K562 (cell line): Measurements from ENCODE around the gene DDX50. TPM values are rescaled to one million over a fixed set of nuclear protein-coding genes. Genes with fewer than 3 reads are reported as not detected.

Experiments
- ELF4 ChIP-seq: fragments of 450-650 bp; formaldehyde crosslinking; IDR thresholded peaks from 2 replicates; pipeline ENCODE4 v1.4.0; 2022; ENCODE audit warnings: missing genetic modification characterization
- FOS ChIP-seq: IDR thresholded peaks from 3 replicates; pipeline ENCODE4 v1.6.1; 2011; ENCODE audit not compliant: insufficient read length; ENCODE audit errors: extremely low read depth
- GTF2E2 ChIP-seq: fragments of 200-800 bp; sonication (Bioruptor generic); IDR thresholded peaks from 2 replicates; pipeline ENCODE4 v1.6.1; 2016; ENCODE audit warnings: missing genetic modification characterization, missing compliant biosample characterization
- GTF3C2 ChIP-seq: IDR thresholded peaks from 3 replicates; pipeline ENCODE4 v1.6.1; 2011; ENCODE audit warnings: borderline replicate concordance, mild to moderate bottlenecking, moderate library complexity; ENCODE audit not compliant: insufficient read length; ENCODE audit errors: extremely low read depth
- HDAC1 ChIP-seq, 2 experiments: fragments of 450-650 bp; IDR thresholded peaks; 2 replicates each; pipeline ENCODE4 v1.6.1; 2016 to 2017; ENCODE audit warnings: inconsistent platforms in 1 of 2, mild to moderate bottlenecking in 1 of 2, moderate library complexity in 1 of 2
- MCM3 ChIP-seq: fragments of 450-650 bp; IDR thresholded peaks from 2 replicates; pipeline ENCODE4 v1.6.1; 2016
- MEF2D ChIP-seq: conservative IDR thresholded peaks from 2 replicates; pipeline ENCODE4 v1.6.1; 2016; ENCODE audit warnings: low read depth, missing genetic modification characterization, missing compliant biosample characterization
- MNT ChIP-seq, 2 experiments: fragments of 450-650 bp; conservative IDR thresholded peaks; 2 replicates each; pipeline ENCODE4 v1.6.1; 2017; ENCODE audit warnings: mild to moderate bottlenecking in 2 of 2, moderate library complexity in 2 of 2
- NR1H2 ChIP-seq: sonication (generic); formaldehyde crosslinking; IDR thresholded peaks from 2 replicates; pipeline ENCODE4 v1.4.0; 2020; ENCODE audit warnings: mild to moderate bottlenecking, missing genetic modification reagents
- PHF21A ChIP-seq: fragments of 450-650 bp; IDR thresholded peaks from 2 replicates; pipeline ENCODE4 v1.6.1; 2017; ENCODE audit warnings: low read depth, borderline replicate concordance
- POLR2AphosphoS2 ChIP-seq: IDR thresholded peaks from 2 replicates; pipeline ENCODE4 v1.6.1; 2012; ENCODE audit warnings: low read length, improper control_type of control experiment
- SMAD3 ChIP-seq: fragments of 450-650 bp; formaldehyde crosslinking; conservative IDR thresholded peaks from 2 replicates; pipeline ENCODE4 v1.4.0; 2020; ENCODE audit warnings: mild to moderate bottlenecking
- SNAPC5 ChIP-seq: fragments of 250-450 bp; sonication (Bioruptor Pico); IDR thresholded peaks from 2 replicates; pipeline ENCODE4 v1.8.0; 2021; ENCODE audit warnings: moderate library complexity, mild to moderate bottlenecking, inconsistent platforms
- TFAM ChIP-seq: fragments of 250-450 bp; sonication (Bioruptor Pico); conservative IDR thresholded peaks from 2 replicates; pipeline ENCODE4 v1.5.0; 2021; ENCODE audit warnings: mild to moderate bottlenecking, moderate library complexity
- TRIM28 ChIP-seq: fragments of 450-650 bp; IDR thresholded peaks from 2 replicates; pipeline ENCODE4 v1.6.1; 2017
- ZBTB49 ChIP-seq: sonication (generic); formaldehyde crosslinking; IDR thresholded peaks from 2 replicates; pipeline ENCODE4 v1.8.0; 2022; ENCODE audit warnings: missing genetic modification reagents, mild to moderate bottlenecking, borderline replicate concordance
- ZFP1 ChIP-seq: fragments of 450-650 bp; formaldehyde crosslinking; IDR thresholded peaks from 2 replicates; pipeline ENCODE4 v1.4.0; 2020; ENCODE audit warnings: mild to moderate bottlenecking, mixed read lengths
- ZNF134 ChIP-seq: fragments of 250-450 bp; sonication (Bioruptor Pico); conservative IDR thresholded peaks from 2 replicates; pipeline ENCODE4 v1.4.0; 2020
- ZNF239 ChIP-seq: fragments of 250-450 bp; sonication (Bioruptor Pico); IDR thresholded peaks from 2 replicates; pipeline ENCODE4 v1.4.0; 2020; ENCODE audit warnings: mild to moderate bottlenecking
- ZNF354B ChIP-seq: fragments of 250-450 bp; sonication (Bioruptor Pico); IDR thresholded peaks from 2 replicates; pipeline ENCODE4 v1.4.0; 2020
- ZNF408 ChIP-seq: fragments of 250-450 bp; sonication (Bioruptor Pico); IDR thresholded peaks from 2 replicates; pipeline ENCODE4 v1.4.0; 2020; ENCODE audit warnings: low read depth, mild to moderate bottlenecking, moderate library complexity
- ZNF444 ChIP-seq: fragments of 250-450 bp; sonication (Bioruptor Pico); IDR thresholded peaks from 2 replicates; pipeline ENCODE4 v1.4.0; 2020; ENCODE audit warnings: mild to moderate bottlenecking, moderate library complexity
- ZNF586 ChIP-seq: fragments of 450-650 bp; formaldehyde crosslinking; conservative IDR thresholded peaks from 2 replicates; pipeline ENCODE4 v1.4.0; 2020; ENCODE audit warnings: mild to moderate bottlenecking, moderate library complexity
- ZNF785 ChIP-seq: fragments of 250-450 bp; sonication (Bioruptor Pico); IDR thresholded peaks from 2 replicates; pipeline ENCODE4 v1.4.0; 2020; ENCODE audit warnings: mild to moderate bottlenecking
- polyA plus RNA-seq, 8 experiments: library from polyadenylated mRNA; depleted of rRNA in 4 of 8; stranded (reverse) in 5 of 8; unstranded in 3 of 8; fragments of >200 nt; fragmentation: Nextera tagmentation in 2 of 8; fragmentation: Illumina TruSeq in 1 of 8; extraction: Ambion mirVana in 2 of 8; extraction: Trizol in 1 of 8; gene quantifications; 2 replicates each; pipeline versions ENCODE4 v1.2.1 to v1.2.3, GENCODE V29; 2011 to 2014; ENCODE audit warnings: inconsistent platforms in 1 of 8, missing spikeins in 1 of 8
- total RNA-seq, 7 experiments: library from RNA; depleted of rRNA in 6 of 7; stranded (reverse); fragments of >200 nt in 6 of 7; fragmentation: Illumina TruSeq in 2 of 7; extraction: Trizol in 2 of 7; gene quantifications; 2 replicates each; pipeline versions ENCODE4 v1.2.1 to v1.2.3, GENCODE V29; 2011 to 2021; ENCODE audit warnings: low replicate concordance in 1 of 7

Gene DDX50
- total and polyA plus RNA-seq, 9 of the 15 experiments (the other 6 are each of a cell fraction or from before 2014, with no cell fraction given): 36.7 to 86.8 (median 57.4) TPM

- TF ChIP-seq SNAPC5 (CRISPR knock-in tag) (no peak), ZNF354B (CRISPR knock-in tag) (no peak), ZNF785 (no peak), ZNF586 (CRISPR knock-in tag) (no peak), ZNF239 (CRISPR knock-in tag) (no peak), POLR2AphosphoS2 (peak; percentile 73; the same call in 1 of the 2 replicates), SMAD3 (no peak), GTF3C2 (no peak), ZNF444 (no peak), ZBTB49 (CRISPR knock-in tag) (peak; percentile 81; the same call in 1 of the 2 replicates), ZNF408 (CRISPR knock-in tag) (no peak), MEF2D (tag) (no peak), HDAC1 (IDR thresholded peaks at IDR 0.05) (peak in 1 of 2 experiments; percentile 95; a peak in 2 of 4 replicates), NR1H2 (no peak), PHF21A (no peak), ZFP1 (no peak), ZNF134 (CRISPR knock-in tag) (no peak), GTF2E2 (no peak; the same call in 1 of the 2 replicates), TRIM28 (no peak), MCM3 (no peak), FOS (peak; percentile 96), TFAM (no peak), MNT (conservative IDR thresholded peaks at IDR 0.05) (peak; percentile 94 to 97), ELF4 (CRISPR knock-in tag) (no peak)
Measured at GRCh38 chr10:68901105-68901927, at the start of gene DDX50 (continued).
